LNCAP (cell line): ENCODE data around the gene SNTG2.

Experiments
- CTCF ChIP-seq: fragments of 450-650 bp; IDR thresholded peaks from 2 replicates; pipeline ENCODE4 v1.5.1; 2017; ENCODE audit warnings: mild to moderate bottlenecking

SNTG2 gene

DNA sequence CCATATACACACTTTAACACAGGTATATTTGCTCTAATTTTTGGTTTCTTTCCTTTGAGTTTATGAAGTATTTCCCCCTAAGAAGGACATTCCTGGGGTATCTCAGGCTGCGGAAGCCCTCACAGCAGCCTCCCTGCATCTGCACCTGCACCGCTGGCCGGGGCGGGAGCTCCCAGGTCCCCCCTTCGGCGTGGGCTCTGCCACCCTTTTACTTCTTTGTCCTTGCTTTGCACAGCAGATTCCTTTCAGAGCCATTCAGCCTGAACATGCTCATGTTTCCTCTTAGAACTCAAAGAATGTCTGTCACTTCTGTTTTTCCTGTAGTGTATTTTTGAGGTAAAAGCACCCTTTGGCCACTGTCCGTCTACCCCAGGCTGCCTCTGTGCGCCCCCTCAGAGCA is 146.5 kb downstream of the SNTG2 start:
- no peak for TF ChIP-seq CTCF

- TF ChIP-seq CTCF, result no peak
These were observed 148.8 kb downstream of the SNTG2 start for GRCh38 chr2:1099418-1099817.

DNA sequence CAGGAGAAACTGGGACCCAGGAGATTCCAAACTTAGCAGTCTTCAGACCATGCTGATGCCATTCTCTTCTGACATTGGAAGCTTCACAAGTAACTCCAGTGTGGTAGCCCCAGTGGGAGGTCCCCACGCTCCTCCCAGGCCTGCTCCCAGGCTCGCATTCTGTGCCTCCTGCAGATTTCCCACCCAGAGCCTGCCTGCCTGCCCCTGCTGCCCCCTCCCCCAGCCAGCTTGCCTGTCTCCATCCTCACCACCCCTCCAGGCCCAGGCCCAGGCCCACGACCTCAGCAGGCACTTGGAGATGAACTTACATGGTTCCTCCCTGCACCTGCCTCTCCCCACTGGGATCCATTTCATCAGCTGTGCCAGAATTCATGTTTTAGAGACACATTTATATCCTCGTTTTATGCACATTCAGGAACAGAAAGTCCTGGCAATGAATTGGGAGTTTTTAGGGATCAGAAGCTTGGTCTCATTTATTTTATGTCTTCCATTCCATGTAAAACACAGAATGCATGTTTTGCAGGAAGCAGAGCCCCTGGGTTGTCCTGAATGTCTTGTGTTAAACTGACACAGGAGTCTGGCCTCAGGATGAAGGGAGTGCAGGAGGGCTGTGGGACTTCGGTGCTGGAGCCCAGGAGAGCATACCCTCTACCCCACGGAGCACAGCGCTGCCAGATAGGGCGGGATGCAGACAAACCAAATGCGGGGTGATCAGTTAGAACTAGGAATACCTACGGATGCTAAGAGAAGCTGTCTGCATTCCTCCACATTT is 150.5 kb downstream of the SNTG2 start:
- no peak for TF ChIP-seq CTCF

- no peak for TF ChIP-seq CTCF
These were observed 151.4 kb downstream of the SNTG2 start for GRCh38 chr2:1101982-1102590.

GRCh38 chr2:1104364-1104763 is 153.7 kb downstream of the SNTG2 start:
- TF ChIP-seq CTCF, result no peak

DNA sequence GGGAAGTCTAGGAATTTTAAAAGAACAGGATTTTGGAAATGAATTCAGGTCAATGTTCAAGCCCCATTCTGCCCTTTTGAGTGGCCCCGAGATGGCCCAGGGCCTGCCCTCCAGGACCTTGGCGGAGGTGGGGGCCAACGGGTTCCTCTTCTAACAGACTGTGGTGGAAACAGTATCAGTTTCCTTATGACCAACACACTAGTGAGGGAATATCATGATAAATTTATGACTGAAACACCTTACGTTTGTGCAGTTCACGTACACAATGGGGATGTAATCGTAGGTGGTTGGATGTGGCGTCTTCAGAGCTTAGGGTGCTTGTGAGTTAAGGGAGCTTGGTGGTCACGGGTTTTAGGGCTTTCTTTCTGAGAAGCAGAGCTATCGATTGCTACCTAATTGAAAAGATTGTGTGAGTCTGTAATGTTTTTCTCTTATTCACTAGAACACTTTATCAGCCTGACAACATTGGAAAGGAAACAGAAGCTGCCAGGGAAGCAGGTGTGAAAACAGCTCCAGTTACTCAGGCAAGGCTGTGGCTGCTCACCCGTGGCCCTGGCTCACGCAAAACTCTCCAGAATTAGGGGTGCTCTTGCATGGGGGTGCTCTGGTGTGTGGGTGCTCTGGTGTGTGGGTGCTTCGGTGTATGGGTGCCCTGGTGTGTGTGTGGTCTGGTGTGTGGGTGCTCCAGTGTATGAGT is 165.3 kb downstream of the SNTG2 start:
- no peak for TF ChIP-seq CTCF

DNA sequence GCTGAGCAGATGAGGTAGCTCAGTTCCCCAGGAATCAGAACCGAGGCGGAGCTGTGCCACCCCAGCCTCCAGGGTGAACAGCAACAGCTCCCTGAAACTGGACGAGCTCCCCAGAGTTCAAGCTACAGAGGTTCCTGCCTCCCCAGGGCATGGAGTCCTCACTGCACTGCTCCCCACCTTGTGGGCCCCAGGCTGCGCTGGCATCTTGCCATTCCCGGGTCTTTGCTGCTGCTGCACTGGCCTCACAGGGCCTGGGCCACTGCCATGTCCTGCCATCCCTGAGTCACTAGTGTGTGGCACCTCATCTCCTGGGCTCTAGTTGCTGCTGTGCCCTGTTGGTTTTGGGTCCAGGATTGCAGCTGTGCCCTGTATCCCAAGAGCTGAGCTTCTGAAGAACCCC is 166.9 kb downstream of the SNTG2 start:
- TF ChIP-seq CTCF, result no peak
